ENCODE data around the gene PLAGL2. TPM values are rescaled to one million over a fixed set of nuclear protein-coding genes. Genes with fewer than 3 reads are reported as not detected.

Gene PLAGL2
- total and polyA plus RNA-seq, 2 of the 4 experiments (the other 2 are of a cell fraction), result 2.9 to 7.7 TPM

- no peak overlapping the region for H3K23ac ChIP-seq (ENCODE audit: low read depth, low read length)
- peaks cover 9% of the 10 kb centered on the region for H3K9me1 ChIP-seq (ENCODE audit: insufficient read depth, low read length)
- dilution Hi-C loops (cut with HindIII; ENCODE audit: low sequenced_read_pairs, unreplicated experiment), result no loop called here
- no peak overlapping the region for H2BK20ac ChIP-seq (ENCODE audit: low read depth, low read length)
- in situ Hi-C loops (cut with MboI; ENCODE audit: low sequenced_read_pairs), result no loop called here
- no peak overlapping the region for H3K18ac ChIP-seq (ENCODE audit: low read depth, low read length)
- no peak overlapping the region for H3K56ac ChIP-seq (ENCODE audit: extremely low read depth, insufficient read depth, low read length)
- DNase-seq (no peak), ATAC-seq (ENCODE audit: low read depth) (no peak)
- no peaks in the 10 kb centered on the region for H3K4me1 ChIP-seq (ENCODE audit: control insufficient read depth, insufficient read depth, low read length)
- no peak overlapping the region for H3K27ac ChIP-seq (ENCODE audit: insufficient read depth, low read length)
- H4K91ac ChIP-seq (ENCODE audit: insufficient read depth, low read depth, low read length), result no peak overlapping the region
- TF ChIP-seq RAD21 (IDR thresholded peaks at IDR 0.05; ENCODE audit: low read length) (no peak), BHLHE40 (IDR thresholded peaks at IDR 0.05; ENCODE audit: low read depth, low read length) (no peak), CEBPB (IDR thresholded peaks at IDR 0.05; ENCODE audit: low read depth, low read length) (no peak), RFX5 (IDR thresholded peaks at IDR 0.05; ENCODE audit: low read depth, low read length) (no peak), MAFK (IDR thresholded peaks at IDR 0.05; ENCODE audit: low read depth, low read length) (no peak), SMC3 (IDR thresholded peaks at IDR 0.05; ENCODE audit: low read depth, low read length) (no peak)
- H4K8ac ChIP-seq (ENCODE audit: low read depth in 2 of 2, low read length in 2 of 2), result no peak overlapping the region
- H3K27me3 ChIP-seq (ENCODE audit: control insufficient read depth, insufficient read depth, low read length), result no peaks in the 10 kb centered on the region
- no peak overlapping the region for H3K9ac ChIP-seq (ENCODE audit: low read depth, low read length)
- H2AK5ac ChIP-seq (ENCODE audit: low read depth, low read length), result no peak overlapping the region
- no peak overlapping the region for H3K4ac ChIP-seq (ENCODE audit: low read depth, low read length)
- H3K14ac ChIP-seq (replicated peaks; ENCODE audit: low read depth, low read length), result no peak overlapping the region
- H2BK5ac ChIP-seq (ENCODE audit: low read depth, low read length, poor library complexity, severe bottlenecking), result no peak overlapping the region
- no peak overlapping the region for H4K5ac ChIP-seq (ENCODE audit: low read depth, low read length)
- H3K4me3 ChIP-seq (ENCODE audit: insufficient read depth, low read depth, low read length), result no peak overlapping the region
- ChIA-PET POLR2A (ENCODE audit: unreplicated experiment) (no interaction called here), CTCF (interaction anchor here (0.6 kb wide), 1 partner anchor 294 kb away, joined by 3 read pairs; no protein-coding TSS in a partner anchor)
- BruUV-seq (replicated peaks), result no TSS peak
- H3K9me3 ChIP-seq (ENCODE audit: control insufficient read depth, insufficient read depth, low read length), result no peaks in the 10 kb centered on the region
- no peak overlapping the region for H3K4me2 ChIP-seq (ENCODE audit: low read depth, low read length)
- WGBS, 2 experiments (ENCODE audit: extremely low coverage in 2 of 2, insufficient read length in 1 of 2), result no CpG with 5 or more reads among the region's 15 CpGs
- H2AFZ ChIP-seq (replicated peaks; ENCODE audit: low read length, poor library complexity), result no peak overlapping the region
- H3K36me3 ChIP-seq (ENCODE audit: control insufficient read depth, insufficient read depth, low read length), result peaks cover 72% of the 10 kb centered on the region
- H2AK9ac ChIP-seq (replicated peaks; ENCODE audit: low read depth, low read length, poor library complexity), result no peak overlapping the region
- no peak overlapping the region for H2BK15ac ChIP-seq (ENCODE audit: low read depth, low read length)
- H3K79me1 ChIP-seq (ENCODE audit: low read depth in 1 of 2, low read length in 2 of 2), result peaks cover 13 to 31% of the 10 kb centered on the region in 2 experiments
- H4K20me1 ChIP-seq (ENCODE audit: insufficient read depth, low read length), result peaks cover 13% of the 10 kb centered on the region
- intact Hi-C loops (cut with micrococcal nuclease), result no loop called here
- no peak overlapping the region for H2BK120ac ChIP-seq (ENCODE audit: low read depth, low read length)
Observed at GRCh38 chr20:32142991-32143390, 64.6 kb downstream of the PLAGL2 start.

Other genes starting within 250 kb of the PLAGL2 start
- gene XKR7, start 239.6 kb downstream of the PLAGL2 start, total RNA-seq (2012; rRNA removed), result not detected in 2 replicates
- not detected in 2 replicates for gene XKR7, start 239.6 kb downstream of the PLAGL2 start, polyA plus RNA-seq (2012; rRNA removed)
- not detected in 2 replicates for gene CCM2L, start 197.3 kb downstream of the PLAGL2 start, total RNA-seq (2012; rRNA removed)
- not detected in 2 replicates for gene CCM2L, start 197.3 kb downstream of the PLAGL2 start, polyA plus RNA-seq (2012; rRNA removed)
- gene HCK, start 155.5 kb downstream of the PLAGL2 start, total RNA-seq (2012; rRNA removed), result not detected in 2 replicates
- not detected in 2 replicates for gene HCK, start 155.5 kb downstream of the PLAGL2 start, polyA plus RNA-seq (2012; rRNA removed)
- 31.1 and 35.3 TPM in 2 replicates for gene TM9SF4, start 98.0 kb downstream of the PLAGL2 start, total RNA-seq (2012; rRNA removed)
- gene TM9SF4, start 98.0 kb downstream of the PLAGL2 start, polyA plus RNA-seq (2012; rRNA removed), result 59.1 and 62.0 TPM in 2 replicates
- gene POFUT1, start 137 bp upstream of the PLAGL2 start, total RNA-seq (2012; rRNA removed), result 23.1 and 25.5 TPM in 2 replicates
- gene POFUT1, start 137 bp upstream of the PLAGL2 start, polyA plus RNA-seq (2012; rRNA removed), result 35.4 and 41.1 TPM in 2 replicates
- gene KIF3B, start 69.9 kb upstream of the PLAGL2 start, total RNA-seq (2012; rRNA removed), result 25.3 and 28.1 TPM in 2 replicates
- gene KIF3B, start 69.9 kb upstream of the PLAGL2 start, polyA plus RNA-seq (2012; rRNA removed), result 15.8 and 17.1 TPM in 2 replicates
- gene ASXL1, start 150.6 kb upstream of the PLAGL2 start, total RNA-seq (2012; rRNA removed), result 29.9 and 33.3 TPM in 2 replicates
- 35.2 and 37.1 TPM in 2 replicates for gene ASXL1, start 150.6 kb upstream of the PLAGL2 start, polyA plus RNA-seq (2012; rRNA removed)

Measured in IMR-90 (cell line).